Vagina (tissue), 2 donors: Measurements from ENCODE around the gene CAP2.

Source experiments
- CTCF ChIP-seq, 3 experiments: fragments of 450-650 bp in 2 of 3; fragments of 200-600 bp in 1 of 3; sonication (generic) in 1 of 3; IDR thresholded peaks; one replicate each; pipeline ENCODE4 v1.5.1; 2017 to 2019; ENCODE audit warnings: antibody characterized with exemption in 3 of 3, mild to moderate bottlenecking in 2 of 3, moderate library complexity in 2 of 3
- POLR2A ChIP-seq, 2 donors: fragments of 450-650 bp; IDR thresholded peaks; one replicate each; pipeline ENCODE4 v1.6.1; 2017; ENCODE audit warnings: antibody characterized with exemption in 2 of 2, mild to moderate bottlenecking in 2 of 2, moderate library complexity in 2 of 2
- POLR2AphosphoS5 ChIP-seq, 2 donors: sonication (generic); formaldehyde crosslinking; IDR thresholded peaks; one replicate each; pipeline ENCODE4 v1.9.0; 2017; ENCODE audit warnings: antibody characterized with exemption in 2 of 2, mild to moderate bottlenecking in 2 of 2, low read depth in 1 of 2; ENCODE audit not compliant: insufficient read depth in 1 of 2

GRCh38 chr6:17480476-17480875 lies 87.1 kb downstream of the CAP2 start:
- no peak for TF ChIP-seq POLR2A (IDR thresholded peaks at IDR 0.05)
- no peak for TF ChIP-seq CTCF (IDR thresholded peaks at IDR 0.05)
- no peak for TF ChIP-seq POLR2AphosphoS5 (IDR thresholded peaks at IDR 0.05; ENCODE audit: insufficient read depth in 1 of 2, low read depth in 1 of 2)
